Measurements from ENCODE around the gene ZNF76.

ZNF76 gene

GRCh38 chr6:35259194-35259947, at the start of gene ZNF76:
Gene ZNF76, plus strand, starts transcription at chr6:35259735. Its CDS starts 21,417 bp downstream, at chr6:35281152.
- DNase-seq: peak; percentile 95

DNA sequence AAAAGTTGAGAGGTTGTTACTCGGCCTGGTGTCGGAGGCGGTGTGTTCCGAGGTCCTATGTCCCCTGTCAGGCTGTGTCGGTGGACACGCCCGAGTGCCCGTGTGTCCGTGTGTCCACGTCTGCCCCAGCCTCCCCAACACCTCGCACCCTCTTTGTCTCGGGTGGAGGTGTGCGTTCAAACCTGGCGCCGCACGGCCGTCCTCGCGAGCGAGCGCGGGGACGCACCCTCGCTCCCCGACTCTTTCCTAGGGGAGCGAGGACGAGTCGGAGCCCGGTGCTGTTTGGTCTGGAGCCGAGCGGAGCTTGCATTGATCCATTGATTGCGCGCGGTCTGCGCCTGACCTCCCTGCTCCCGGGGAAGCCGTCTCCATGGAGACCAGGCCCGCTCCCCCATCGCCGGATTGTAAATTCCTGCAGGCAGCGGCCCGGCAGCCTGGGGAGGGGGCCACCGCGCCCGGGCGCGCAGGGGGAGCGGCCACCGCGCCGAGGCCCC, 46.2 kb upstream of the ZNF76 start:
- DNase-seq: no peak

DNA sequence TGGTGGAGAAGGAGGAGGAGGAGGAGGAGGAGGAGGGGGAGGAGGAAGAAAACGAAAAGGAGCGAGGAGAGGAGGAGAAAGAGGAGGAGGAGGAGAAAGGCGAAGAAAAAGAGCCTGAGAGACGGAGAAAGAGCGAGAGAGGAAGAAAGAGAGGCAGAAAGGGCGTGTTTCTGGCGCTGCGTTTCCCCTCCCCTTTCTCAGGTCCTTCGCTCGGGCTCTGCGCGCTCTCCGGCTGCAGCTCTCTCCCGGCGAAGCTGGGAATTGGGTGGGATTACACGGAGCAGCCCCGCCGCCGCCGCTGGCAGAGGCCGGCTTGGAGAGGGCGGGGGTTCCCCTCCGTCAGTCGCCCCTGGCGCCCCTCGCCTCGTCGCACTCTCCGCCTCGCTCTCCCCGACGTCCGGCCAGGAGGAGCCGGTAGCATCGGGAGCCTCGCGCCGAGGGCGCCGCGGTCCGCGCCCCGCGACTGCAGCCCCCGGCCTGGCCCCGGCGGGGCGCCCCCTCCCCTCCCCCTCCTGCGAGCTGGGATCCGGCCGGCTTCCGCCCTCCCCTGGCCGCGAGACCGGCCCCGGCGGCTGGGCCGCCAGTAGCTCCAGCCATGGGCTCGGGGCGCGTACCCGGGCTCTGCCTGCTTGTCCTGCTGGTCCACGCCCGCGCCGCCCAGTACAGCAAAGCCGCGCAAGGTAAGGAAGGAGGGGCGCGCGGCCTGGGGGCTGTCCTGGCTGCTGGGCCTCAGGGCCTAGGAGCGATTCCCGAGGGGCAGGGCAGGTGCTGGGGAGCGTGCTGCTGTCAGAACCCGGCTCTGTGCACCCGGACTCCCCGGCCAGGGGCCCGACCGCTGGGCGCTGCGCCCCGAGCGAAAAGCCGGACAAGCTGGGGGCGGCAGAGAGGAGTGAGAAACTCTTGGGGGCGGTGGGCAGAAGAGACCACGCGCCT, 45.4 kb upstream of the ZNF76 start, which contains the start of gene SCUBE3:
Gene SCUBE3 (plus strand): TSS at position 133 of the 933 bp plus-strand sequence. CDS start 463 bp downstream, at position 596.
- DNase-seq: no peak

DNA sequence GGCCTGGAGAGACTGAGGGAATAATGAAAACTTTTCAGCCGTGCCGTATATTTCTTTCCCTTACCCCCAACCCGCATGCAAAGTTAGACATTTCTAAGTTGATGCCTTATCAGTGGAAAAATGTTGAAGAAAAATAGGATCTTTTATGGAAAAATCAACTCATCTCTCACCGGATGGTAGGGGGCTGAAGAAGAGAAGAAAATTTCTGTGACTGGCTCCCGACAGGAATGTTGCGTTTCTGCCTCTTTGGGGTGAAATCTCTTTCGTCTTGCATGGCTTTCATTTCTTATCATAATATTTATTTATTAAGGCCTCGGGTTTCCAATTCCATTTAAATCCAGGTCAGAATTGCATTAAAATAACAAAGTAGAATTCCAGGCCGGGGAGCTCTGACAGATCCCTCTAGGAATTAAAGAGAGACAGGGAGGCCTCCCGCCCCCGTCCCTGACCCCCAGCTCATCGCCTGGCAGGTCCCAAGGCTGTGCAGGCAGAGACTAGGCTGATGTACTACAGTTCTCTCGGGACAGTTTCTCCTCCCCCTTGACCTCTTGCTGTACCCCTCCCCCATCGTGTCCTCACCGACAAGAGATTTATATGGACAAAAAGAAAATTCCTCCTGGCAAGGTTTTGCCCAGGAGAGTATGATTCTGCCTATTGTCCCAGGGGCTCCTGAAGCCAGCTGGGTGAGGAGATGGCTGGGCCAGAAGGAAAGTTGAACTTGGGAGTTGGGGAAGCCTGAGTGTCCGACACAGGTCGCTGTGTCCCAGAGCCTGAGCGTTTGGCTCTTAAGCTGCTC, 44.5 kb upstream of the ZNF76 start:
- DNase-seq: no peak

DNA sequence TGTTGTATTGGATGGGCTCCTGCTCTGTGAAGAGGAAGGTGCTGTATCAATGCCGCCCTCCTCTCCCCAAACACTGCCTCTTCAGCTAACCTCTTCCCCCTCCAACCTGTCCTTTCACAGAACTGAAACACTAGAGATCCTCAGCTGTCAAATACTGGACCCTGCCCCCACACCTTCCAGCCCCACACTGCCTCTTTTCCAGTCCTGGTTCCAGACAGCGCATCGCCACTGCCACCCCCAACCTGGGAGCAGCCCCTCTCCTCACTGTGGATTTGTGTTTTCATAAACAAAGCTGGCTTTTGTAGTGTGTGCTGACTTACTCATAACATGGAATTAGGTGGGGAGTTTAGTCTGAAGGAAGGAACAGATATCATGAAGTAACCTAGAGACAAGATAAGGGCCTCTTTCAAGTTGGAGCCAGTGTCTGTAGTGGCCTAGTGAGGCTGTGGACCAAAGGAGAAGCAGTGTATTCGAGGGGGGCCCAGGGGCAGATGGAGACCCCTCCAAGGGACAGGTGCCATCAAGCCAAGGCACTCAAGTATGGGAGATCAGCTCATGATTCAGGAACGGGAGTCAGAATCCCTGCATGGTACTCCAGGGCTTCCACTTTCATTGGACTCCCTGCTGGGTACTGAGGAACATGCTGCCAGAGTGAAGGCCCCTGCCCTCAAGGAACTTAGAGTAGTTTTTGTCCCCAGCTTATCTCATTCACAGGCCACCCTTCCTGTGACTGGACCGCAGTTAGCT, 43.7 kb upstream of the ZNF76 start:
- no peak for DNase-seq

DNA sequence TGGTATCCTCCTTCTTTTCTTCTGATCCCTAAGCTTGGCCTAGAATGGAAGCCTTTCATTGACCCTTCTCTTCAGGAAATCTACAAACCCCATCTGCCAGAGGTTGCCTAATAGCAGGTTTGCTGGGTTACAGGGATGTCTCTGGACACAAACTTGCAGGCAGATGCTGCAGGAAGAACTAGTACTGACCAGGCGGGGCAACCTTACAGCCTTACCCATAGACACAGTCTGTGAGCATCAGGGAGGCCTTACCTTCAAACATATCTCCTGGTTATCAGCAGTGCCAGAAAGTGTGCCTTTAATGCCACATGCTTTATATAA, 43.2 kb upstream of the ZNF76 start:
- DNase-seq: no peak

DNA sequence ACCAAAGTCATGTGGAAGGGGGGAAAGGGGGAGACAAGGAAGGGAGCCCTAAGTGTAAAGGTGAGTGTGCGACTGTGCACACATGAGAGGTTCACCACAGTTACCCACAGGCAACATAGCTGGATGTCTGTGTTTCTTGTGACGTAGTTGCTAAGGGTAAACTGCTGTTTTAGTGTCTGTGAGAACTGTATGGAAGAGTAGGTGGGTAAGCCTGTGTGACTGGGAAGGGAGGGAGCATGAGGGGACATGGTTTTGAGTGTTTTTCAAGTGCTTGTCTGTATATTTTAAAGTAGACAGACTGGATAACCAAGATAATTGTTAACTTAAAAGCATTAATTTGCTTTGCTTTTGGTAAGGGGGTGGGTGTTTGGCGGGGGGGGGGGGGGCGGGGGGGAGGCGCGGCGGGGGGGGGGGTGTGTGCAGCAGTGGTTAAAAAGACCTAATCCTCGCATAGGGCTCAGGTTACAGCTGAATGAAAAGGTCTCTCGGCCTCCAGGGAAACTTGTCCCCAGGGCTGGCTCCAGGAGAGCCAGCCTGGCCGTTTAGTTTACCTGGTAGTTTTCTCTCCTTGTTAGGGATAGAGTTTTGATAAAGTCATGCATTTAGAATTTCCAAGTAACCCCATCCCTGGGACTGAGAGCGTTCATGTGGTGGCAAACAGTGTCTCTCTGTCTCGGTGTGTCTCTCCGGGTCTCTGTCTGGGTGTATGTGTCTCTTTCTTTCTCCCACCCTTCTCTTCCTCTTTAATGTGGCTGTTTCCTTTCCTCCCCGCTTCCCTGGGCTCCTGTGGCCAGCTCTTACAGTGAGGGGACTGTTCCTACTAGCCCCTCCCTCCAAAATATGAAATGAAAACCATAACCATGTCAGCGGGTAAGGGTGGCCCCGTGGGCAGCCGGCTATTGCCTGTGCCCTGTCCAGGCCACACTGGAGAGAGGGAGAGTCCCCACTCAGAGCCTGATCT, 42.4 kb upstream of the ZNF76 start:
- DNase-seq: no peak

DNA sequence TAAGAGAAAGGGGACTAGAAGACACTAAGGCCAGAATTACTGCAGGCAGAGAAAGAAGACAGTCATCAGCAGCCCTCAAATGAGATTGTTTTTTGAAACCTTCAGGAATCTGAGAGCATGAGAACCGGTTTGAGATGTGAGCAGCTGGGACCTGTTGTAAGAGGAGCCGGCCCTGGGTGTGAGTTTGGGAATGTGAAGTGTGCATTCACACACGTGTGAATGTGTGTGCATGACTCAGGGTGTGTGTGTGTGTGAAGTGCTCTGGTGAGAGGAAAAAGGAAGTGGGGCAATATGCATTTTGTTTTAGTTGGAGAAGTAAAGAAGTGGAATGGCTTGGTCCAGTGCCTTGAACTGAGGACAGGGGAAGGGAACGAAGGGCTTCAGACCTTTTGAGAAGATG, 41.5 kb upstream of the ZNF76 start:
- no peak for DNase-seq

DNA sequence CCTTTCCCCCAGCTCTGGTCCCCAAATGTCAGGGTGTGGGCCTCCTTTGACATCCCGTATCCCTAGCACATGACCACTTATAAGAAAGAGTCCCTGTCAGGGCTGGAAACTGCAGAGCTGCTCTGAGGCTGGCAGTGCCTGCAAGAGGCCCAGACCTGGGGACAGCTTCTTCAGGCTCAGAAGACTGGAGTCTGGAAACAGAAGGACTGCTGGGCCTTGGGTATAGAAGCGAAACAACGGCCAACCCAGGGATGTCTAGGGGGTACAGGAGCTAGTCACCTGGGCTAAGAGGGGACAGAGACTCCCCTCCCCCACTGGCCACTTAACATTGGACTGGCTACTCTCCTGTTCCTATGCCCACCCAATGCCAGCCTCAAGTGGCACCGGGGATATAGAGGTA, 41.1 kb upstream of the ZNF76 start:
- DNase-seq: no peak

GRCh38 chr6:35219683-35220326, 39.7 kb upstream of the ZNF76 start:
- DNase-seq: no peak

- no peak for DNase-seq
Observed at GRCh38 chr6:35220711-35221110, 38.8 kb upstream of the ZNF76 start.

- no peak for DNase-seq
Observed at GRCh38 chr6:35223396-35223795, 36.1 kb upstream of the ZNF76 start.

- no peak for DNase-seq
Observed at GRCh38 chr6:35224720-35225119, 34.8 kb upstream of the ZNF76 start.

DNA sequence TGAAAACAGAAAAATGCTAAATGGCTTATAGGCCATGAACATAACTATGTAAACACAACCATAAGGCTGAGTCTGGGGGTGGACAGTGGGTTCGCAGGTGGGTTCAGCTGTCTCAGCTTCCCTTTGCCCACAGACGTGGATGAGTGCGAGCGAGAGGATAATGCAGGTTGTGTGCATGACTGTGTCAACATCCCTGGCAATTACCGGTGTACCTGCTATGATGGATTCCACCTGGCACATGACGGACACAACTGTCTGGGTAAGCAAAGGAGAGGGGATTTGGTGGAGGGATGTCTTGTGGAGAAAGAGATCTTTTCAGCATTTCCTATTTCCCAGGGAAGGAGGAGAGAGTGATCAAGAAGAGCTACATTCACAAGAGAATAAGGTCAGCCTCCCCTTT, 31.1 kb upstream of the ZNF76 start:
- no peak for DNase-seq

DNA sequence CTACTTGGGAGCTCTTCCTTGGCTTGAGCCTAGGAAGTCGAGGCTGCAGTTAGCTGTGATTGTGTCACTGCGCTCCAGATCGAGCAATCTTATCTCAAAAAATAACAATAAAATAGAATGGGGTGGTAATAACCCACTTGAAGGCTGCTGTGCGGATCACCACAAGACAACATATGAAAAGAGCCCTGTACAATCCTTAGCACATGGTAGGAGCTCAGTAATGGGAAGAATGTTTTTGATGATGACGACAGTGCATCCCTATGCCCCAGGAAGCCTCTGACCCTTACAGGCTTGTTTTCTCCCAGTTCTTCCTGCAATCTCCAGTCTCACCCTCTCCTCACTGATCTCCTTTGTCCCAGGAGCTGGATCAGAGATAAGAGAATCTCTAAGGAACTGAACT, 30.2 kb upstream of the ZNF76 start:
- no peak for DNase-seq

DNA sequence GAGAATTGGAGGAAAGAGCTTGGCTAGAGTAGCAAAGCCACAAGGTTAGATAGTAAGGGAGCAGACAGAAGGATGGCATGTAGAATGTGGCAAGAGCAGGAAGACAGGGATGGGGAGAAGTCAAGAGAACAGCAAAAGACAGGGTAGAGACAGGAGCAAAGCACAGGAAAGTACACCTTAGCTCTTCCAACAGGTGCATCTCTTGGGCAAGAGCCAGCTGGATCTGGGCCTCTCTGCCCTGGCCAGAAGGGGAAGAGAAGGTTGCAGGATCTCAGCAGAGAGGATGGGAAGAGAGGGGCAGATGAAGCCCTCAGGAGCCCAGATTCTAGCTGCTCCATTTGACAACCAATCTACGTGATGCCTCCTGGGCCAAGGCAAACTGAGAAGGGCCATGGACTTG, 29.0 kb upstream of the ZNF76 start:
- DNase-seq: no peak

DNA sequence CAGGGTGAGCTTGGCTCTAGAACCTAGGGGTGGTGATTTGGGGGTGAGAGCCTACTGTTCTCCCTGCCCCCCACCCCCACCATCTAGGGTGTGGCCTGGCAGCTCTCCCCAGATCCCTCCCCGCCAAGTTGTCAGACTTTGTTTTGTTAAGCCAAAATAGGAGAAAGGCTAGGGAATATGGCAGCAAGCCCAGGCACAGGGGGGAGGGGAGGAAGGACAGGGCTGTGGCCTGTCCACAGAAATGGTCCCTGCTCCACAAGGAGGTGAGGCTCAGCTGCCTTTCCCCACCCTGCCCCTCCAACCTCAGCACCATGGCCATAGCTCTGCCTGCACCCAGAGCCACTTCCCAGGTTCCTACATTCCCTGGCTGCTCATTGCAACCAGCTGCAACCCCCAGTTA, 28.6 kb upstream of the ZNF76 start:
- DNase-seq: no peak

DNA sequence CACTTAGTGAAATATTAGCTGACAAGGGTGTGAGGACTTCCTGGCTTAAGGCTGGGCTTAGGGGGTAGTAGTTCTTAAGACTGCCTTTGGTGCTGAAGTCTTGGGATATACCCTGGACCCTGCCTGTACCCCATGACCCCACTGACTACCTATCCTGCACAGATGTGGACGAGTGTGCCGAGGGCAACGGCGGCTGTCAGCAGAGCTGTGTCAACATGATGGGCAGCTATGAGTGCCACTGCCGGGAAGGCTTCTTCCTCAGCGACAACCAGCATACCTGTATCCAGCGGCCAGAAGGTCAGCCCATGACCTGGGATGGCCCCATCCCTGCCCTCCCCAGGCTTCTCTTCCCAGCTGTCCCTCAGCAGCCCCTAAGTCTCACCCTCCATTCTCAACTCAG, 28.0 kb upstream of the ZNF76 start:
- DNase-seq: no peak

DNA sequence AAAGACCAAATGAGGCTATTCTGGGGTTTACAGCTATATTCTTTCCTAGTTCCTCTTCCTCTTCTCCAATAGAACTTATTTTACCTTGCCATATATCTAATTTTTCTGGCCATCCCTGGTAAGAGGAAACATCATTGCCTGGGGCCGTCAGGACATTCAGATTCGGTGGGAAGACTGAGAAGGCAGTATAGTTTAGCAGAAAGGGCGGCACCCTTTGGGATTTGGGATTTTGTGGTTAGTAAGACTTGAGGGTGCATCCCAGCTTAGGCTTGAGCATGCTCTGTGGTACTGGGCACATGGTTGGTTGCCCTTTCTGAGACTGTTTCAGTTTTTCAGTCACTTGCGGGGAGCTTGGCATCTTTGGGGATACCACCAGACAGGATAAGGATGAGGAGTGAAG, 24.6 kb upstream of the ZNF76 start:
- DNase-seq: no peak

GRCh38 chr6:35236223-35236622, 23.3 kb upstream of the ZNF76 start:
- no peak for DNase-seq

DNA sequence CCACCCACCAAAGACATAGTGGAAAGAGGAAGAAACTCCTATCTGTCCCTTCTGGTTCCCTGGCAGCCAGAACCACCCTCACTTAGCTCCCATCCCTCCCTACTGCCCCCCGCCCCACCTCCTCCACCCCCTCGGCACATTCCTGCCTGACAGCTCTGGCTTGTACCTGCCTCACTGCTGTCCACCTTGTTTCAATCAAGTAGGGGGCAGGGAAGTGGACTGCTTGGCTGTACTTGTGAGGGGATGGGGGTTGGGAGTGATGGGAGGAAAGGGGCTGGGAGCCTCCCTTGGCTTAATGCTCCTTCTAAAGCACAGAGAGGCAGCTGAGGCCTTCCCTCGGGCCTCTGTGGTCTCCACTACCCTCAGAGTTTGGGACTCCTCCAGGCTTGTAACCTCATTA, 22.1 kb upstream of the ZNF76 start:
- no peak for DNase-seq
